GM19240 (cell line): Measurements from ENCODE around the gene COL8A1.
"Not testable (repeated sequence)": the region's sequence is repeated elsewhere in the genome, so short reads cannot be mapped to it uniquely, and the experiment has no call there.

ENCODE experiments used
- DNase-seq: peaks from one replicate; pipeline ENCODE4 v3.0.0; 2011; ENCODE audit warnings: low spot score; ENCODE audit not compliant: insufficient read length

The COL8A1 gene

DNA sequence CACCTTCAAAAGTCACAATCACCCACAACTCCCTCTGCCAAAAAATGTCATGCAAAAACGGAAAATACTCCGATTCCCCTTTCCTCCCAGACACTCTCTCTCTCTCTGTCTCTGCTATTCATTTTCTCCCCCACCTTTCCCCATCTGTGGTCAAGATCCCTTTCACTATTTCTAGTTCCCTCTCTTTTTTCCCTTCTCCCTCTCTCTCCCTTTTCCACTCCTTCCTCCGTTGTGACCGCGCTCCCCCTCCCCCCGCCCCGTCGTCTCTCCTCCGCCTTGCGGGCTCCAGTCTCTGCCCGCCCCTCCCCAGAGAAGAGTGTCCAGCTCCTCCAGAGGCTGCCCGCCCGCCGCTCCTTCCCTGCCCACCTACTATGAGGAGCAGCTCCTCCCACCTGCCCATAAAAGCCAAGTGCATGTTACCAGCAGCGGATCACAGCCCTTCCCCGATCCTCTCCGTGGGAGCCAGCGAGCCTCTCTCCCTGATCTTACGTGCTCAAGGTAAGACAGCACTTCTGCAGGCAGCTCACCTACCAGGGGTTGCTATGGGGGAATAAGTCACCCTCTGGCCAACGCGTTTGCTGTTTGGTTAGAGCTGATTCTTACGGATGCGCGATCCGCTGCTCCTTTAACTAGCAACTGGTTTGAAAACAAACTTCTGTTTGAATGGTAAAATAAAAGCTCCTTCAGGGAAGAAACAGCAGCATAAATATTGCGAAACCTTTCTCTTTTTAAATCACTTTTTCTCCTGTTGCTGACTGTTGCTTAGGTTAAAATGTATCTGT lies at the start of gene COL8A1:
COL8A1 (plus strand) TSS at position 428 of the 782 bp plus-strand sequence. CDS start 152,089 bp downstream, outside the sequence.
- no peak for DNase-seq

DNA sequence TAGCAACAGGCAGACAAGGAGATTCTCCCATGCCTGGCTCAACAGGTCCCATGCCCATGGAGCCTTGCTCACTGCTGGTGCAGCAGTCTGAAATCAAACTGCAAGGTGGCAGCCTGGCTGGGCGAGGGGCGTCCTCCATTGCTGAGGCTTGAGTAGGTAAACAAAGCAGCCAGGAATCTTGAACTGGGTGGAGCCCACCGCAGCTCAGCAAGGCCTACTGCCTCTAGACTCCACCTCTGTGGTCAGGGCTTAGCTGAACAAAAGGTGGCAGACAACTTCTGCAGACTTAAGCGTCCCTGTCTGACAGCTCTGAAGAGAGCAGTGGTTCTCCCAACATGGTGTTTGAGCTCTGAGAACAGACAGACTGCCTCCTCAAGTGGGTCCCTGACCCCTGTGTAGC lies 49.2 kb upstream of the COL8A1 start:
- DNase-seq = not testable (repeated sequence)

DNA sequence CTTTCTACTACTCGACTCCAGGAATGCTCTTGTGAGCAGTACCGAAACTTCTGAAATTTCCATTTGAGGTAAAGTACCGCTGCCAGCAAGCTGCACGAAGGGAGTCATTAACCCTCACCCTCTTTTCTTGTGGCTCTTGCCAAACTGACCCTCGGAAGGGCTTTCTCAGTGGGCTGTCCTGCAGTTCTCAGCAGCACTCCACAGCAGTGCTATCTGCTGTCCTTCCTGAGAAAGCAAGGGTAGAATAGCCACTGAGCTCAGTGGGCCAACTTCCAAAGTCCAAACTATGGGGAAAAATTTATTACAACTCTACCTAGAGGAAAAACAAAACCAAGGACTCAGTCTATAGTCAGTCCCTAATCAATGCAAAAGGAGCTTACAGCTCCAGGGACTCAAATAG lies 38.5 kb upstream of the COL8A1 start:
- DNase-seq = no peak

DNA sequence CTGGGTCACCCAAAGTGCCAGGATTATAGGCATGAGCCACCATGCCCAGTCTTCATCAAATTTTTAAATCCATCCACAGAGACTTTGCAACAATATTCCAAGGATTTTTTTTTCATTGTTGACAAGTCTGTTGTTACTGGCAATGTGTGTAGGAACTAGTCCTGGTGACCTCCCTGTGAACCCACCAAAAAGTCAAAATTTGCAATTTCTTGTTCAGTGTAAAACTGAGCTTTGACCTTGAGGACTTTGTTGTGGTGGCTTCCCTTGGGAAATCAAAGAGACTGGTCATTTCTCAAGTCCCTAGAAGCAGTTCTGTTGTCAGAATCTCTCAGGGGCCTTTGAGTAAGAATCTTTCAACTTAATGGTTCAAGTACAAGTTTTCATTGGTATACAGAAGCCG lies 36.9 kb upstream of the COL8A1 start:
- DNase-seq = no peak

DNA sequence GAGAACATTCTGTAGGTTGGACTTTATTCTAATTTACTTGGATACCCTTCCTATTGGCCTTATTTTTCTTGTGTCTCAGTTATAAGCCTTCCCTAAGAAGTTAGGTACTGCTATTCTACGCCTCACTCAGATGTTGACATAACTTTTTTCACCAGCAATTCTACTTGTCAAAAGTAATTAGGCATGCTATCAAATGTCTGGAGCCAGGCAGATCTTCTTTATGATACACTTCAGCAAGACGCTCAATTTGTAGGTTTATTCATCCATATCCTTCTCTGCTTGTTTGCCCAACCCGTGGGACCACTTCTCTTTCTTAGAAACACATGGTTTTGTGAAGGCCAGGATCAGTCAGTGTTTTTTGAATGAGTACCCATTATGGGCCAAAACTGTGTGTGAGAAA lies 36.2 kb upstream of the COL8A1 start:
- no peak for DNase-seq

DNA sequence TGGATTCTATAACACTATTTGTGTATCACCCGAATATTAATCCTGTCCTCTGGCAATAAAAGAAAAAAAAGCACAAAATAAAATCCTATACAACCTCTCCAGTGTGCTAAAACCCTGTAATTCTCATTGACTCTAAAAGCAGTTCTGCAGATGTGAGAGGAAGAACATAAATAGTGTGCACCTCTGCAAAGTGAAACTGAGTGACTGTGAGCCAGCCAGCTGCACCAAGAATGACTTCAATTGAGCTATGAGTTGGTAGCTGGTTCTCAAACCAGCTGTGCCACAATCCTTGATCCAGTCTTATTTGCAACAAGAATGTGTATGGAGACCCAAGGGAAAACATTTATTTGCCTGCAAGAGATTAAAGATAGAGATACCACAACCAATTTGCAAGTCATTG lies 31.2 kb upstream of the COL8A1 start:
- no peak for DNase-seq

DNA sequence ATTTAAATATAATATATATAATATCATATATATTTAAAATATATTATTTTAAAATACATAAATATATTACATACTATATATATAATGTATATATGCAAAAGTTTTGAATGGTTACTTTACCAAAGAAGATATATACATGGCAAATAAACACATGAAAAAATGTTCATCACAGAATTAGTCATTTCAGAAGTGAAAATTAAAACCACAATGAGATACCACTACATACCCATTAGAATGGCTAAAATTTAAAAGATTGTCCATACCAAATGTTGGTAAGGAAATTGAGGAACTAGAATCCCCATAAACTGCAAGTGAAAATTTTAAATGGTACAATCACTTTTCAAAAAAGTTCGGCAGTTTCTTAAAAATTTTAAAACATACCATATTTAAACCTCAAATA lies 23.6 kb upstream of the COL8A1 start:
- DNase-seq = no peak

DNA sequence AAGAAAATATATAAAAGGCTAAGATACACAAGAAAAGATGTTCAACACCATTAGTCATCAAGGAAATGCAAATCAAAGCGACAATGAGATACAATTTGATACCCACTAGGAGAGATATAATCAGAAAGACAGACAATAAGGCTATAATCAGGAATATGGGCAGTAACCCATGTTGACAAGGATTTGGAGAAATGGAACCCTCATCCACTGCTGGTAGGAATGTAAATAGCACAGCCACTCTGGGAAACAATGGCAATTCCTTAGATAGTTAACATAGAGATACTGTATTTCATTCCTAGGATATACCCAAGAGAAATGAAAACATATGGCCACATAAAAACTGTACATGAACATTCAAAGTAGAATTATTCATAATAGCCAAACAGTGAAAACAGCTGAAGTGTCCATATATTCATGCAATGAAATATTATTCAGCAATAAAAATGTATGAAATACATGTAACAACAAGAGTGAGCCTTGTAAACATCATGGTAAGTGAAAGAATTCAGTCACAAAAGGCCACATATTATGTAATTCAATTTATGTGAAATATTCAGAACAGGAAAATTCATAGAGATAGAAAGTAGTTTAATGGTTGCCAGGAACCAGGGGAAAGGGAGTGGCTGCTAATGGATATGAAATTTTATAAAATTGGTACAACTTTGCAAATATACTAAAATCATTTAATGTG lies 18.2 kb upstream of the COL8A1 start:
- no peak for DNase-seq

DNA sequence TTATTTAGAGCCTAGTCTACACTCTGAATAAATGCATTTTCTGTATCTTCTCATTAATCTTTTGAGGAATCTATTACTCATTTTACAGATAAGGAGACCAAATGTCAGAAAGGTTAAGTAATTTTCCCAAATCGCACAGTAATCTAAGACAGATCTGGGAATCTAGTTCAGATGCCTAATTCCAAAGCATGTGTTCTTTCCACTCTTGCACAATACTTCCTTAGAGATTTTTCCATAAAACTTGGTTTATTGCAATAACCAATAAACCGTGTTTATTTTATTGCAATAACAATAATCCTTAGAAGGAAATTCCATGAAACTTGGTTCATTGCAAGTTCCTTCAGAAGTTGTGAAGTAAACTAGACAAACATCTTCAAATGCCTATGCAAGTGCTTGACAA lies 17.4 kb upstream of the COL8A1 start:
- DNase-seq = no peak

DNA sequence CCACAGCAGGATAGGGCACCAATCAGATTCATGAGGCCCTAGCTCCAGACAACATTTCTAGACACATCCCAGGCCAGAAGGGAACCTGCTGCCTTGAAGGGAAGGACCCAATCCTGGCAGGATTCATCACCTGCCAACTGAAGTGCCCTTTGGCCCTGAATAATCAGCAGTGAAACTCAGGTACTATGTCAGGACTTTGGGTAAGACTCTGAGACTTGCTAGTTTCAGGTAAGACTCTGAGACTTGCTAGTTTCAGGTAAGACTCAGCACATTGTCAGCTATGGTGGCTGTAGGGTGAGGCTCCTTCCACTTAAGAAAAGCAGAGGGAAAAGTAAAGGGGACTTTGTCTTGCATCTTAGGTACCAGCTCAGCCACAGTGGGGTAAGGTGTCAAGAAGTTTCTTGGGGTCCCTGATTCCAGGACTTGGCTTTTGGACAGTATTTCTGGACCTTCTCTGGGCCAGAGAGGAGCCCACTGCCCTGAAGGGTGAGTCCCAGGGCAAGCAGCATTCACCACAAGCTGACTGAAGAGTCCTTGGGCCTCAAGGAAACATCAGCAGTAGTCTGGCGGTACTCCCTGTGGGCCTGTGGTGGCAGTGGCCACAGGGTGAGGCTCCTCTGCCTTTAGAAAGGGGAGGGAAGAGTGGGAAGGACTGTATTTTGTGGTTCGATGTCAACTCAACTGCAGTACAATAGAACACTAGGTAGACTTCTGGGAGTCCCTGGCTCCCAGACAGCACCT lies 13.7 kb upstream of the COL8A1 start:
- DNase-seq = no peak

DNA sequence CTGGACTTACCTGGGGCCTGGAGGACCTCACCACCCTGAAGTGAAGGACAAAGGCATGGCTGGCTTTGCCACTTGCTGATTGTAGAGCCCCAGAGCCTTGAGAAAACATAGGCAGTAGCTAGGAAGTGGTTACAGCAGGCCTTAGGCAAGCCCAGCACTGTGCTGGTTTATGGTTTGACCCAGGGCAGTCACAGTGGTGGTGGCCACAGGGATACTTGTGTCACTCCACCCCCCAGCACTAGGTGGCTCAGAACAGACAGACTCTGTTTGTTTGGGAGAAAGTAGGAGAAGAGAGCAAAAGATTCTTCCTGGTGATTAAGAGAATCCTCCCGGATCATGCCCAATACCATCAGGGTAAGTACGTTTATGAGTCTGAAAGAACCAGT lies 13.2 kb upstream of the COL8A1 start:
- DNase-seq = no peak

DNA sequence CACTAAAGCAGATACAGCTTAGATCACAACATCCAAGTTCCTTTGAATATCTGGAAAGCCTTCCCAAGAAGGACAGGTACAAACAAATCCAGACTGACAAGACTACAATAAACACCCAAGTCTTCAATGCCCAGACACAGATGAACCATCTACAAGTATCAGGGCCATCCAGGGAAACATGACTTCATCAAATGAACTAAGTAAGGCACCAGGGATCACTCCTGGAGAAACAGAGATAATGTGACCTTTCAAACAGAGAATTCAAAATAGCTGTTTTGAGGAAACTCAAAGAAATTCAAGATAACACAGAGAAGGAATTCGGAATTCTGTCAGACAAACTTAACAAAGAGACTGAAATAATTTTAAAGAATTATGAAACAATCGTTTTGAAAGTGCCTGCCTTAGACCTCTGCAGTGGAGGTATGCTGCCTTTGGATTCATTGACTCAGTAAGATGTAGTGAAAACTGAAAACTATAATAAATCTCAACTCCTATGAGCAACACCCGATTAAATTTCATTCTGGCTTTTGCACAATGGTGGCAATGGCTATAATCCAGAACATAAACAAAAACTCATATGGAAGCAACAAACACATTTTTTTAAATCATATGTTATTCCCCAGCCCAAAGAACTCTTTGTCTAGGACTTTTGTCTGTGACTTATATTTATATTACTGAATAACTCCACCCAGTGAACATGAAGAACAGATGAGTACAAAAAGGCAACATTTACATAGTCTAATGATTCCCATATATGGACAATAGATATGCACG lies 12.6 kb upstream of the COL8A1 start:
- DNase-seq = no peak

DNA sequence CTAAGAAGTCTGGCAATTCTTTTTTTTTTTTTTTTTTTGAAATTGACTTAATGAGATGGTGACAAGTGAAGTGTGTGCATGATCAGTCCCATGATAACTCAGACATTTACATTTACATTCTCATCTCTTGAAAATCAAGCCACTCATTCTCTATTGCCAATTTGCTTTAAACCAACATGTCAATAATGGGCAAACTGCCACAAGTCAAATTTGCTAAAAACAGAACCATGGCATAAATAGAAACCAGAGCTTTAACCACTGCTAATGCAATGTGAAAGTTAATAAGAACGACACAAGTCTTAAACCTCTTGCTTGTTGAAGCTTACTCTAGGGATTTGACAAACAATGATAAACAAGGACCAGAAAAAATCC lies 12.0 kb upstream of the COL8A1 start:
- no peak for DNase-seq

DNA sequence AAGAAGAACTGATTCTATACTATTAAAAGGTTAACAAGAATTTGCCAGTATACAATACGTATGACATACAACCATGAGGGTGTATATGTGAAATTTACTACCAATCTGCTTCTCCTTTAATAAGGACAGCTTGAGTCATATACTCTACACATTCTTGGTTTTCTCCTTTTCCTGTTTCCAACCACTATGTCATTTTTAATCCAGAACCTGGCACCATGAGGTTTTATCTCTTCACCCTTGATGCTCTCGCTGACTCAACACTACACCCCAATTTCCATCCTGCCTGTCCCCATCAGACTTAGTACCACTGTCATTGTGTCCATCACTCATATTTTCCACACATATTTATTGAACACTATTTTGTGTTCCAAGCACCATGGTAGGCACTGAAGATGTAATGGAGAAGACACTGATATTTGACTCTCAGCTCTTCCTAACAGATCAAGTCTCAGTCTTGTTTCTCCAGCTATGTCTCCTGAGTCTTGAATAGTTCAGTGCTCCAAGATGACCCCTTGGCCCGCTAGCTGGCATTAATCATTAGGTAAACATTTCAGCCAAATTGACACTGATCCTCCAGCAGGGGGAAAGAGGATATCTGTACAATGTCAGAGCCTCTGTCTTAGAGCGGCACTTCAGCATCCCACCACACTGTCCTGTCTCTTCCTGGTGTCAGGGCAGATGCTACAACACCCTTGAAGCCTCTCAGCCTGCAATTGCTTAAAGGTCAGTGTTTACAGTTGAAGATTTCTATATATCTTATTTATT lies 11.2 kb upstream of the COL8A1 start:
- DNase-seq = no peak

DNA sequence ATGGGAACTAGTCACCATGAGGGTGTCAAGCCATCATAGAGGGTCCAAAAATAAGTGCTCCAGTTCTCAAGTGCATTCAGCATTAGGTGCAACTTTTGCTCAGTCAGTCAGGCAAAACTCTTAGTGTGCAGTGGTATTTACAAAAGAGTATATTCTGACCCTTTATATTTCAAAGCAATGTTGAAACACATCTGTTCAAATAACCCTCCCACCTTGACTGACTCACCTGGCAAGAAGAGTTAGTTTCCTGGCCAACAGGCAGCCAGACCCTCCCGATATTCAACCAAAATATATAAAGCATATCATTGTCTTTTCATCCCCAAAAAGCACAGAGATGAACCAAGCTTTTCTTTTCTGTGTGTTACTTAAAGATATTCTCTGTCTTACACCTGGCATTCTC lies 7.6 kb upstream of the COL8A1 start:
- no peak for DNase-seq

DNA sequence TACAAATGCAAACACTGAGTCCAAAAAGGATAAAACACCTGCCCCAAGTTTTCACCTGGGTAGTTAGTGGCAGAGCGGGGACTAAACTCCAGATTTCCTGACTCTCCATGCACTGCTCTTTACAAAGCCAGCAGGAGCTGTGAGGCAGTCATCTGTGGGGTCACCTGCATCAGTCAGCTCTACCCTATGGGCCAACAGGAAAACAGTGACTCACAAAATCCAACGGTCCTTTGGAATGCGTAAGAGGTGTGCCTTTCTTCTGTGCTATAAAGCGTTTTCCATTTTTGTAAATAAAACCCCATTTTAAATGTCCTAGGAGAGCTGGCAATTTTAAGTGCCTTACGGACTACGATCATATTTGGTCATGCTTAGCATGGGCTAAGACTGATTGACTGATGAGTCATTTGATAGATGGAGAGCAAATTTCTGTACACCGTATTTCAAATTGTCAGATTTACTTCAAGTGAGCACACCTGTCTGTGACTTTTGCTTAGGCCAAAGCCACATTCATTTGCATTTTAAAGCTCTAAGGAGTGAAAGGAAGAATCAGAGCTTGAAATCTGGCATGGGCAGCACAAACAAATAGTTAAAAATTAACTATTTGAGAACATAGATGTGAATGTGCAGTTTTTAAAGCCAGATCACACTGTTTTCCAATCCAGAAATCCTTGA lies 4.4 kb upstream of the COL8A1 start:
- DNase-seq = no peak

DNA sequence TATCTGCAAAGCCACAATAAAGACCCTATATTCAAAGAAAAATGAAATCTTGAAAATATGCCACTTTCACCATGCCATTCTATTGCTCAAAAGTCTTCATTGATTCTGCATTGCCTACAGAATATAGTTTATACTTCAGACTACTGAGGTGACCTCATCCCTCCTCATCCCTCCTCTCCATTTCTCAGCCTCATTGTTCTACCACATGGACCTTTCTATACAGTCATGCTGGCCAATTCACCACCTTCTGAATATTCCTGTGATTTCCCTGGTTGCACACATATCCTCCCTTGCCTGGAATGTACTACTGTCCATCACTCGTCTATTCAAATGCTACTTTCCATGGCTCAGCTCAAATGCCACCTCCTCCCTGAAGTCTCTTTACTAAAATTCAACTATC lies 3.5 kb upstream of the COL8A1 start:
- DNase-seq = no peak

DNA sequence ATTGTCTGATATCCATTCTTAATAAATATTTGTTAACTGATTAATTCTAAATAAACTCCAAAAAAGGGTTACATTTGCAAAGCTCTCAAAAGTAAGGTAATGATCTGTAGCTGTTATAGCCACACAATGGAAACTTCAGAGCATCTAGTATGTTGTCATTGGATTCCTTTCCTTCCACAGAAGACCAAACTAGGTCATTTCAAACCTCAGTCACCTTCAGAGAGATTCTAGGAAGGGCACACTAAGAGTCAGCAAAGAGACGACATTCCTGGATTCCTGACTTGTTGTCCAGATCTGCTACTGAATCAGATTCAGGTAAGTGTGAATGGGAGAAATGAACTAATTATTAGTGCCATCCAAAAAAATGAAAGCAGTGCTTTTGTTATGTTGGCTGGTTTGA lies 3.0 kb upstream of the COL8A1 start:
- no peak for DNase-seq

DNA sequence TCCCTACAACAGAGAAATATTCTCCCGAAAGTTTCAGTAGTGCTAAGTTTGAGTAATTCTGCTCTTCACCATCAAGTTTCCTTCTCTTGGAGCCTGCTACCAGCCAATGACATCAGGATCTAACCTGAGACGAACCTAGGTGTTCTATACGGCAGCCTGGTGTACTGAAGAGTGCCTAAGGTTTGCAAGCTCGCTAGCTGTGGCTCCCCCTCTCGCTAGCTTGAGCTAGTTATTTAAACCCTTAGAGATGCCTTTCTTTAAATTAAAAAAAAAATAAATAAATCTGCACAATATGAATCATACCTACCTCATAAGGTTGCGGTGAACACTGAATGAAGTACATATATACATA lies 1.4 kb upstream of the COL8A1 start:
- DNase-seq = no peak

DNA sequence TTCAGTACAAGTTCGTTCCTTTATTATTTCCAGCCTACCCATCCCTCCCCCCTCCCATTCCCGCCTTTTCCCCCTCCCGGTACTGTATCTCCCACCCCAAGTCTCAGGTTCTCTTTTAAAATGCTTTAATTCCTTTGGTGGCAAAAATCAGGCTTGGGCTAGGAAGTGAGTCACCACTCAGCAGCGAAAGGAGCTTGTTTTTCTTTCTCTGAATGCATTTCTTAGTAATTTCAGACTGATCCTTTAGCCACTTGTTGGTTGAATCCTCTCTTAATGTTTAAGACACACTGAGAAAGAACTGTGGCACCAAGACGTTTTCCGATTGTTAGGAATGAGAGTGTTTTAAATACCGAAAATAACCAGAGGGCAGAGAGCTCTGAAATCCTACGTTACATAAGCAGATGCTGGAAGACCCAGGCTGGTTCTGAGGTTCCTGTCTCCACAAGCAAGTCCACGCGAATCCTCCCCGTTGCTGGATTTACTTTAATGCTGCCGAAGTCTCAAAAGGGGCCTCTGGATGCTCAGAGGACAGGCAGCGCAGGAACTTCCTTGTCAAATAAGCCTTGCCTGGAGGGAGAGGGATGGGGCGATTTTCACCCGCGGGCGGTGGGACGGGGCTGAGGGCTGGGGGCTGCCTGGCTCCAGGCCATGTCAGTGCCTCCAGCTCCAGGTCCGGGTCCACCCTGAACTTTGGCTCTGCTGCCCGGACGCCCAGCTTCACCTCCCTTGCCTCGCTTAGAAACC lies 854 bp upstream of the COL8A1 start:
- no peak for DNase-seq
